ENCODE results near the gene NFATC4. TPM values are rescaled to one million over a fixed set of nuclear protein-coding genes. Genes with fewer than 3 reads are reported as not detected.

Gene NFATC4
- total RNA-seq, 2 experiments from 2014 or later = not detected

DNA sequence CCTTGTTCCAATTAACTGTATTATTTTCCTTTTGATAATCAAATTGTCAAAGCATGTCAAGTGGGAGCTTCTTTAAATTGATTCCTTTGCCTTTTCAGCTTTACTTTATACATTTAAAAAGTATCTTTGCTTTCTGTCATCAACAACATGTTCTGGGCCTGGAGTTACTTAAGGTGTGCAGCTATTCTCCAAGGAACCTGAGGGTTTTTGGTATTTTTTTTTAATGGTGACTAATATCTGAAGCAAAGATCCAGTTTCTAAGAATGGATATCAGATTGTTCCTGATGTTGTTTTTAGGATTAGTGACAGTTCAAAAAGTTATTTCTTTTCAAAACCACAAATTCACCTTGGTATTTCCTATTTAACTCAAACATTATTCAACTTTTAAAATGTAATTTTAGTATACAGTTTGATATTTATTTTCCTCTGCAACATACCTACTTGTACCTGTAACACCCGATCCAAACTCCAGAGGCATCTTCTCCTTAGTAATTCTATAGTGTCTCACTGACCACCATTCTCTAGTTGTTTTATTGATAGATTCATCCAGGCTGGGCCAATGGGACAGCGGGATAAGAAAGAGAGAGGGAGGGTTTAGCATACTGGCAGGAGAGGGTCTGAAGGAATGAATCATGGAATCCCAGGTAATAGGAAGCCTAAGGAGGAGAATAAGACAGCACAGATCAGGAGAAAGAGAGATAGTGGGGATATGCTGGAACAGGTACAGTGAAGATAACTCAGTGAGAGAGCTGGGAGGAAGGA is 58.3 kb downstream of the NFATC4 start:
- Histone ChIP-seq H3K4me3 (ENCODE audit: low read length) (no peak overlapping the region), H3K9me3 (ENCODE audit: control insufficient read depth in 1 of 2, insufficient read depth in 1 of 2, low read length in 2 of 2) (no peaks in the 10 kb centered on the region), H3K4me1 (ENCODE audit: insufficient read depth, low read length) (peaks cover 65% of the 10 kb centered on the region), H3K27ac (ENCODE audit: low read depth in 1 of 2, low read length in 2 of 2) (no peak overlapping the region), H3K27me3 (ENCODE audit: control insufficient read depth in 1 of 2, insufficient read depth in 2 of 2, low read length in 2 of 2) (no peaks in the 10 kb centered on the region), H3K36me3 (ENCODE audit: insufficient read depth, low read length) (peaks cover 4% of the 10 kb centered on the region)
- no peak for ATAC-seq (ENCODE audit: poor library complexity)
- ChIA-PET POLR2A (interaction anchor here (0.7 kb wide), 1 partner anchor 9 kb away, joined by 3 read pairs; no protein-coding TSS in a partner anchor), CTCF (interaction anchor here (1.1 to 2.0 kb wide), 4 partner anchors 10 to 94 kb away, joined by 3 to 7 read pairs (median 5); no protein-coding TSS in a partner anchor)
- TF ChIP-seq, protein P1, sequence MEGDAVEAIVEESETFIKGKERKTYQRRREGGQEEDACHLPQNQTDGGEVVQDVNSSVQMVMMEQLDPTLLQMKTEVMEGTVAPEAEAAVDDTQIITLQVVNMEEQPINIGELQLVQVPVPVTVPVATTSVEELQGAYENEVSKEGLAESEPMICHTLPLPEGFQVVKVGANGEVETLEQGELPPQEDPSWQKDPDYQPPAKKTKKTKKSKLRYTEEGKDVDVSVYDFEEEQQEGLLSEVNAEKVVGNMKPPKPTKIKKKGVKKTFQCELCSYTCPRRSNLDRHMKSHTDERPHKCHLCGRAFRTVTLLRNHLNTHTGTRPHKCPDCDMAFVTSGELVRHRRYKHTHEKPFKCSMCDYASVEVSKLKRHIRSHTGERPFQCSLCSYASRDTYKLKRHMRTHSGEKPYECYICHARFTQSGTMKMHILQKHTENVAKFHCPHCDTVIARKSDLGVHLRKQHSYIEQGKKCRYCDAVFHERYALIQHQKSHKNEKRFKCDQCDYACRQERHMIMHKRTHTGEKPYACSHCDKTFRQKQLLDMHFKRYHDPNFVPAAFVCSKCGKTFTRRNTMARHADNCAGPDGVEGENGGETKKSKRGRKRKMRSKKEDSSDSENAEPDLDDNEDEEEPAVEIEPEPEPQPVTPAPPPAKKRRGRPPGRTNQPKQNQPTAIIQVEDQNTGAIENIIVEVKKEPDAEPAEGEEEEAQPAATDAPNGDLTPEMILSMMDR (IDR thresholded peaks at IDR 0.05) = no peak
- no peaks in the 10 kb centered on the region for H3K27me3 Mint-ChIP-seq
- peak overlapping the region; percentile 97 for H3K27ac Mint-ChIP-seq
- H3K4me3 Mint-ChIP-seq = peak overlapping the region; percentile 79
- peaks cover 36% of the 10 kb centered on the region for H3K4me1 Mint-ChIP-seq (ENCODE audit: low read depth)
- intact Hi-C loops (cut with DNase I, micrococcal nuclease) = no loop called here
- peaks cover 11% of the 10 kb centered on the region for H3K36me3 Mint-ChIP-seq (ENCODE audit: low read depth)
- H3K9me3 Mint-ChIP-seq = no peaks in the 10 kb centered on the region
- no peak for DNase-seq

GRCh38 chr14:24426912-24427536 is 59.0 kb downstream of the NFATC4 start:
- DNase-seq (peak in 6 of 14 experiments; percentile 27 to 66 (median 58)), ATAC-seq (ENCODE audit: poor library complexity) (no peak)
- Histone ChIP-seq H3K27ac (ENCODE audit: low read depth in 1 of 2, low read length in 2 of 2) (no peak overlapping the region), H3K4me1 (ENCODE audit: insufficient read depth, low read length) (peaks cover 72% of the 10 kb centered on the region), H3K4me3 (ENCODE audit: low read length) (no peak overlapping the region), H3K9me3 (ENCODE audit: control insufficient read depth in 1 of 2, insufficient read depth in 1 of 2, low read length in 2 of 2) (no peaks in the 10 kb centered on the region), H3K36me3 (ENCODE audit: insufficient read depth, low read length) (peaks cover 10% of the 10 kb centered on the region), H3K27me3 (ENCODE audit: control insufficient read depth in 1 of 2, insufficient read depth in 2 of 2, low read length in 2 of 2) (no peaks in the 10 kb centered on the region)
- peak overlapping the region; percentile 79 for H3K4me3 Mint-ChIP-seq
- peak overlapping the region; percentile 97 for H3K27ac Mint-ChIP-seq
- peaks cover 43% of the 10 kb centered on the region for H3K4me1 Mint-ChIP-seq (ENCODE audit: low read depth)
- ChIA-PET POLR2A (interaction anchor here (0.7 to 1.2 kb wide), 2 partner anchors 9 to 10 kb away, joined by 3 read pairs; no protein-coding TSS in a partner anchor), CTCF (interaction anchor here (0.9 to 2.0 kb wide), 5 partner anchors 9 to 115 kb away, joined by 3 to 7 read pairs (median 4); partner anchors contain the start of gene LTB4R)
- no peaks in the 10 kb centered on the region for H3K27me3 Mint-ChIP-seq
- H3K36me3 Mint-ChIP-seq (ENCODE audit: low read depth) = peaks cover 17% of the 10 kb centered on the region
- H3K9me3 Mint-ChIP-seq = no peaks in the 10 kb centered on the region
- intact Hi-C loops (cut with DNase I, micrococcal nuclease) = no loop called here
- TF ChIP-seq, protein P1 (IDR thresholded peaks at IDR 0.05) = no peak

- TF ChIP-seq, protein P1 (IDR thresholded peaks at IDR 0.05) = no peak
- H3K4me3 ChIP-seq (ENCODE audit: low read length) = no peak overlapping the region
- H3K9me3 ChIP-seq (ENCODE audit: control insufficient read depth in 1 of 2, insufficient read depth in 1 of 2, low read length in 2 of 2) = no peaks in the 10 kb centered on the region
- Mint-ChIP-seq H3K36me3 (ENCODE audit: low read depth) (peaks cover 19% of the 10 kb centered on the region), H3K27me3 (no peaks in the 10 kb centered on the region), H3K4me1 (ENCODE audit: low read depth) (peaks cover 44% of the 10 kb centered on the region), H3K27ac (peak overlapping the region; percentile 97), H3K4me3 (peak overlapping the region; percentile 75), H3K9me3 (no peaks in the 10 kb centered on the region)
- H3K36me3 ChIP-seq (ENCODE audit: insufficient read depth, low read length) = peaks cover 17% of the 10 kb centered on the region
- peaks cover 73% of the 10 kb centered on the region for H3K4me1 ChIP-seq (ENCODE audit: insufficient read depth, low read length)
- ATAC-seq (ENCODE audit: poor library complexity) (no peak), DNase-seq (no peak)
- intact Hi-C loops (cut with DNase I, micrococcal nuclease) = no loop called here
- H3K27ac ChIP-seq (ENCODE audit: low read depth in 1 of 2, low read length in 2 of 2) = no peak overlapping the region
- H3K27me3 ChIP-seq (ENCODE audit: control insufficient read depth in 1 of 2, insufficient read depth in 2 of 2, low read length in 2 of 2) = no peaks in the 10 kb centered on the region
- ChIA-PET POLR2A (interaction anchor here (0.6 to 10.8 kb wide), 3 partner anchors 9 to 91 kb away, joined by 3 to 270 read pairs (median 3); partner anchors contain the start of genes ADCY4 and RIPK3), CTCF (interaction anchor here (0.9 to 2.0 kb wide), 5 partner anchors 8 to 116 kb away, joined by 3 to 7 read pairs (median 4); partner anchors contain the start of gene LTB4R)
Measured at GRCh38 chr14:24427537-24428508, 59.8 kb downstream of the NFATC4 start.

All from CD4-positive, alpha-beta T cell (primary cell).